ENCODE data around the gene CCDC57. TPM values are rescaled to one million over a fixed set of nuclear protein-coding genes. Genes with fewer than 3 reads are reported as not detected.

The CCDC57 gene
- total and polyA plus RNA-seq, 9 of the 15 experiments (the other 6 are each of a cell fraction or from before 2014, with no cell fraction given), result 0.83 to 36.2 (median 13.6) TPM

DNA sequence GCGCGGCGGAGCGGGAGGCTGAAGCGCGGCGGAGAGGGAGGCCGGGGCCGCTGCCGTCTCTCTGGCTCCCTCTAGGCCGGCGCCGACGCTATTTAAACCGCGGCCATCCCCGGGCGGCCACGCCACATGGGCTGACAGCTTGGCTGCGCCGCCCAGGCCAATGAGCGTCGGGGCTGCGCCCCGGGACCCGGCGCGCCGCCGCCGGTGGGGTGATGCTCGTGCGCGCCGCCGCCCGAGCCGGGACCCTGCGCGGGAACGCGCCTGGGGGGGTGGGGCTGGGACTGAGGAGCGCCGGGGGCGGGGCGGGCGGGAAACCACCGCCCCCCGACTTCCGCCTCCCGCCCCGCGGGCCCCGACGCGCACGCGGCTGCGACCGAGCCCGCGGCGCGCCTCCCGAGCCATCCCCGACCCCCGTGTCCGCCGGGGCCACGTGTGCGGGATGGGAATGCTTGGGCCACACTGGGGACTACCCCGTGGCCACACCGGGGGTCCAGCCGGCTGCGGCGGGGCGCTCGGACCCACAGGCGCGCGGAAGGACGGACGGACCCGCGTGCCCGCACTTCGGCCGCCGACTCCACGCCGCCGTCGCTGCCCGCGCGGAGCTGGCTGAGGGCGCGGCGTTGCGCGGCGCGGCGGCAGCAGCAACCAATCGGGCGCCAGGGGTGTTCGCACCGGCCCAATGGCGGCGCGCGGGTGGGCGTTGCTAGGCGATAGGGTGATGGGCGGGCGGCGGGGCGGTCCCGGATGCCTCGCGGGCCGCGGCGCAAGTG, 114.3 kb downstream of the CCDC57 start, which contains the start of gene FASN (continued):
- TF ChIP-seq, protein P1, sequence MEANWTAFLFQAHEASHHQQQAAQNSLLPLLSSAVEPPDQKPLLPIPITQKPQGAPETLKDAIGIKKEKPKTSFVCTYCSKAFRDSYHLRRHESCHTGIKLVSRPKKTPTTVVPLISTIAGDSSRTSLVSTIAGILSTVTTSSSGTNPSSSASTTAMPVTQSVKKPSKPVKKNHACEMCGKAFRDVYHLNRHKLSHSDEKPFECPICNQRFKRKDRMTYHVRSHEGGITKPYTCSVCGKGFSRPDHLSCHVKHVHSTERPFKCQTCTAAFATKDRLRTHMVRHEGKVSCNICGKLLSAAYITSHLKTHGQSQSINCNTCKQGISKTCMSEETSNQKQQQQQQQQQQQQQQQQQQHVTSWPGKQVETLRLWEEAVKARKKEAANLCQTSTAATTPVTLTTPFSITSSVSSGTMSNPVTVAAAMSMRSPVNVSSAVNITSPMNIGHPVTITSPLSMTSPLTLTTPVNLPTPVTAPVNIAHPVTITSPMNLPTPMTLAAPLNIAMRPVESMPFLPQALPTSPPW (CRISPR knock-in tag; IDR thresholded peaks at IDR 0.05), result peak; percentile 86
- peak; percentile 91 for TF ChIP-seq E2F3 (CRISPR knock-in tag; IDR thresholded peaks at IDR 0.05)
- TF ChIP-seq ZNF12 (CRISPR knock-in tag; IDR thresholded peaks at IDR 0.05), result no peak
- TF ChIP-seq ELF2 (CRISPR knock-in tag; IDR thresholded peaks at IDR 0.05), result no peak
- TF ChIP-seq PURB (CRISPR knock-in tag; IDR thresholded peaks at IDR 0.05; ENCODE audit: low read depth), result no peak
- peak; percentile 100 for TF ChIP-seq RBM25 (IDR thresholded peaks at IDR 0.05; ENCODE audit: low read depth, low read length, severe bottlenecking)
- TF ChIP-seq, protein P2, sequence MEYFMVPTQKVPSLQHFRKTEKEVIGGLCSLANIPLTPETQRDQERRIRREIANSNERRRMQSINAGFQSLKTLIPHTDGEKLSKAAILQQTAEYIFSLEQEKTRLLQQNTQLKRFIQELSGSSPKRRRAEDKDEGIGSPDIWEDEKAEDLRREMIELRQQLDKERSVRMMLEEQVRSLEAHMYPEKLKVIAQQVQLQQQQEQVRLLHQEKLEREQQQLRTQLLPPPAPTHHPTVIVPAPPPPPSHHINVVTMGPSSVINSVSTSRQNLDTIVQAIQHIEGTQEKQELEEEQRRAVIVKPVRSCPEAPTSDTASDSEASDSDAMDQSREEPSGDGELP (CRISPR knock-in tag; IDR thresholded peaks at IDR 0.05; ENCODE audit: borderline replicate concordance), result peak; percentile 76; the same call in 1 of the 2 replicates
- no peak; the same call in 1 of the 2 replicates for TF ChIP-seq ZKSCAN8 (CRISPR knock-in tag; IDR thresholded peaks at IDR 0.05)
- no peak for TF ChIP-seq FOXO4 (CRISPR knock-in tag; IDR thresholded peaks at IDR 0.05)
- no peak; the same call in 1 of the 2 replicates for TF ChIP-seq ZFX (CRISPR knock-in tag; IDR thresholded peaks at IDR 0.05)
- peak; percentile 85 for TF ChIP-seq RBM22 (IDR thresholded peaks at IDR 0.05; ENCODE audit: low read depth, low read length, poor library complexity, severe bottlenecking)
- no peak for TF ChIP-seq HCFC1 (IDR thresholded peaks at IDR 0.05; ENCODE audit: low read depth, low read length)
- no peak for TF ChIP-seq ZNF445 (CRISPR knock-in tag; IDR thresholded peaks at IDR 0.05; ENCODE audit: low read depth)
- TF ChIP-seq BMI1 (IDR thresholded peaks at IDR 0.05; ENCODE audit: low read length), result peak; percentile 49; the same call in 1 of the 2 replicates
- no peak for TF ChIP-seq SMAD2 (IDR thresholded peaks at IDR 0.05; ENCODE audit: low read depth, low read length)
- no peak for TF ChIP-seq ARHGAP35 (IDR thresholded peaks at IDR 0.05; ENCODE audit: partially characterized antibody)
- no peak for TF ChIP-seq EGR1 (conservative IDR thresholded peaks at IDR 0.05)
- no peak for TF ChIP-seq MECOM (CRISPR knock-in tag; IDR thresholded peaks at IDR 0.05)
- TF ChIP-seq, protein P3, sequence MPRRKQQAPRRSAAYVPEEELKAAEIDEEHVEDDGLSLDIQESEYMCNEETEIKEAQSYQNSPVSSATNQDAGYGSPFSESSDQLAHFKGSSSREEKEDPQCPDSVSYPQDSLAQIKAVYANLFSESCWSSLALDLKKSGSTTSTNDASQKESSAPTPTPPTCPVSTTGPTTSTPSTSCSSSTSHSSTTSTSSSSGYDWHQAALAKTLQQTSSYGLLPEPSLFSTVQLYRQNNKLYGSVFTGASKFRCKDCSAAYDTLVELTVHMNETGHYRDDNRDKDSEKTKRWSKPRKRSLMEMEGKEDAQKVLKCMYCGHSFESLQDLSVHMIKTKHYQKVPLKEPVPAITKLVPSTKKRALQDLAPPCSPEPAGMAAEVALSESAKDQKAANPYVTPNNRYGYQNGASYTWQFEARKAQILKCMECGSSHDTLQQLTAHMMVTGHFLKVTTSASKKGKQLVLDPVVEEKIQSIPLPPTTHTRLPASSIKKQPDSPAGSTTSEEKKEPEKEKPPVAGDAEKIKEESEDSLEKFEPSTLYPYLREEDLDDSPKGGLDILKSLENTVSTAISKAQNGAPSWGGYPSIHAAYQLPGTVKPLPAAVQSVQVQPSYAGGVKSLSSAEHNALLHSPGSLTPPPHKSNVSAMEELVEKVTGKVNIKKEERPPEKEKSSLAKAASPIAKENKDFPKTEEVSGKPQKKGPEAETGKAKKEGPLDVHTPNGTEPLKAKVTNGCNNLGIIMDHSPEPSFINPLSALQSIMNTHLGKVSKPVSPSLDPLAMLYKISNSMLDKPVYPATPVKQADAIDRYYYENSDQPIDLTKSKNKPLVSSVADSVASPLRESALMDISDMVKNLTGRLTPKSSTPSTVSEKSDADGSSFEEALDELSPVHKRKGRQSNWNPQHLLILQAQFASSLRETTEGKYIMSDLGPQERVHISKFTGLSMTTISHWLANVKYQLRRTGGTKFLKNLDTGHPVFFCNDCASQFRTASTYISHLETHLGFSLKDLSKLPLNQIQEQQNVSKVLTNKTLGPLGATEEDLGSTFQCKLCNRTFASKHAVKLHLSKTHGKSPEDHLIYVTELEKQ (CRISPR knock-in tag; IDR thresholded peaks at IDR 0.05), result no peak
- peak; percentile 74 for TF ChIP-seq CHD2 (IDR thresholded peaks at IDR 0.05; ENCODE audit: low read depth, low read length)
- TF ChIP-seq MBD2 (IDR thresholded peaks at IDR 0.05; ENCODE audit: borderline replicate concordance, low read depth), result peak; percentile 87; the same call in 1 of the 2 replicates
- TF ChIP-seq ZNF263 (CRISPR knock-in tag; IDR thresholded peaks at IDR 0.05; ENCODE audit: borderline replicate concordance), result peak; percentile 61; the same call in 1 of the 2 replicates
